ENCODE data around the gene IFNGR2.

The IFNGR2 gene

DNA sequence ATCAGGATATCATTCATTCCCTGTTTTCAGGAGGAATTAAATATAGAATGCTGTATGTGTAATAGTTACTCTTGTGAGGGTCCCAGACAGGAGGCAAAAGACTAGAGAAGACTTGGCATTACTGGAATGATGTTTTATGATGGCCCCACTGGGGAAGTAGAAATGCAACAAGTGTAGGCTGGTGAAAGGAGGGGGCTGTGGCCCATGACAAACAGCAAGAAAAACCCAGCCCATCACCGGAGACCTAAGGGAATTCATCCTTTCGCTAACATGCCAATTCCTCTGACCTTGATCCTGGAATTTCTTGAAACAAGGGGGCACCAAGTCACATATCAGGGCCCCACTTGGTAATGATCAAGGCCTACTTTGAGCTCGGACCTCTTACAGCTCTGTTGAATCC is 5.5 kb upstream of the IFNGR2 start:
- no peak overlapping the region for H3K27ac ChIP-seq (ENCODE audit: poor library complexity, severe bottlenecking)
- no peaks in the 10 kb centered on the region for H3K36me3 ChIP-seq (ENCODE audit: low read depth)
- H3K4me3 ChIP-seq (ENCODE audit: severe bottlenecking): no peak overlapping the region
- DNase-seq (ENCODE audit: low spot score): no peak
- H3K27me3 ChIP-seq (ENCODE audit: insufficient read depth, poor library complexity, severe bottlenecking): no peaks in the 10 kb centered on the region
- TF ChIP-seq, protein P1, sequence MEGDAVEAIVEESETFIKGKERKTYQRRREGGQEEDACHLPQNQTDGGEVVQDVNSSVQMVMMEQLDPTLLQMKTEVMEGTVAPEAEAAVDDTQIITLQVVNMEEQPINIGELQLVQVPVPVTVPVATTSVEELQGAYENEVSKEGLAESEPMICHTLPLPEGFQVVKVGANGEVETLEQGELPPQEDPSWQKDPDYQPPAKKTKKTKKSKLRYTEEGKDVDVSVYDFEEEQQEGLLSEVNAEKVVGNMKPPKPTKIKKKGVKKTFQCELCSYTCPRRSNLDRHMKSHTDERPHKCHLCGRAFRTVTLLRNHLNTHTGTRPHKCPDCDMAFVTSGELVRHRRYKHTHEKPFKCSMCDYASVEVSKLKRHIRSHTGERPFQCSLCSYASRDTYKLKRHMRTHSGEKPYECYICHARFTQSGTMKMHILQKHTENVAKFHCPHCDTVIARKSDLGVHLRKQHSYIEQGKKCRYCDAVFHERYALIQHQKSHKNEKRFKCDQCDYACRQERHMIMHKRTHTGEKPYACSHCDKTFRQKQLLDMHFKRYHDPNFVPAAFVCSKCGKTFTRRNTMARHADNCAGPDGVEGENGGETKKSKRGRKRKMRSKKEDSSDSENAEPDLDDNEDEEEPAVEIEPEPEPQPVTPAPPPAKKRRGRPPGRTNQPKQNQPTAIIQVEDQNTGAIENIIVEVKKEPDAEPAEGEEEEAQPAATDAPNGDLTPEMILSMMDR (IDR thresholded peaks at IDR 0.05; ENCODE audit: poor library complexity, severe bottlenecking): no peak
- H3K9me3 ChIP-seq (ENCODE audit: severe bottlenecking): no peaks in the 10 kb centered on the region
- no peaks in the 10 kb centered on the region for H3K4me1 ChIP-seq (ENCODE audit: insufficient read depth, poor library complexity, severe bottlenecking)
- no peak for ATAC-seq (ENCODE audit: low read depth)

DNA sequence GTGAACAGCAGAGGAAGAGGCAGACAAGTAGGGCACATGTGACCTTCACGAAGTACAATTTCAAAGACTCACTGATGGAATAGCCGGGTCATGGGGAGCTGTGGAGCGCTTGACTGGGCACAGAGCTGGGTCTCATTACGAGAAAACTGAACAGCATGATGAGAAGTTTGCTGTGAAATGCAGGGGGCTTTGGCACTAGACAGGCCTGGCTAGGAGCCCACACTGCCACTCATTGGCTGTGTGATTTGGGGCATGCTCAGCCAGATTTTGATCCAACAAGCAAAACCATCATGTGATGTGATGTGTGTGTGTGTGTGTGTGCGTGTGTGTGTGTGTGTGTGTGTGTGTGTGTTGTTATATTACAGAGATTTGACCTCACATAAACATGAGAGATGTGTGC is 4.9 kb upstream of the IFNGR2 start:
- Histone ChIP-seq H3K4me1 (ENCODE audit: insufficient read depth, poor library complexity, severe bottlenecking) (no peaks in the 10 kb centered on the region), H3K27ac (ENCODE audit: poor library complexity, severe bottlenecking) (no peak overlapping the region), H3K27me3 (ENCODE audit: insufficient read depth, poor library complexity, severe bottlenecking) (no peaks in the 10 kb centered on the region), H3K36me3 (ENCODE audit: low read depth) (no peaks in the 10 kb centered on the region), H3K9me3 (ENCODE audit: severe bottlenecking) (no peaks in the 10 kb centered on the region), H3K4me3 (ENCODE audit: severe bottlenecking) (no peak overlapping the region)
- DNase-seq (ENCODE audit: low spot score): no peak
- TF ChIP-seq, protein P1 (IDR thresholded peaks at IDR 0.05; ENCODE audit: poor library complexity, severe bottlenecking): no peak
- ATAC-seq (ENCODE audit: low read depth): no peak

DNA sequence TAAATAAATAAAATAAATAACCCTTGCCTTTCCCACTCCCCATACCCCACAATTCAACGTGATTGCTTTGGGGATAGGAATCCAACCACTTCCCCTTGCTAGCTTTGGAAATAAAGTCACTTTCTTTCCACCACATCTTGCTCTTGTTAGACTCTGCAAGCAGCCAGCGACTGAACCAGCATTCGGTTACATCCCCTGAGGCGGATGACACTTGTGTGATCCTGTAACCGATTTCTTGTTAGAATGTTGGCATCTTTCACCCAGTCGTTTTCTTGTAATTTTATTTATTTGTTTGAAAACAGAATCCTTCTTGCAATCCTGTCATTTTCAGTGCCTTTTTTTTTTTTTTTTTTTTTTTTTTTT is 1.6 kb upstream of the IFNGR2 start:
- Histone ChIP-seq H3K36me3 (ENCODE audit: low read depth) (no peaks in the 10 kb centered on the region), H3K9me3 (ENCODE audit: severe bottlenecking) (no peaks in the 10 kb centered on the region), H3K4me3 (ENCODE audit: severe bottlenecking) (no peak overlapping the region), H3K27ac (ENCODE audit: poor library complexity, severe bottlenecking) (no peak overlapping the region), H3K27me3 (ENCODE audit: insufficient read depth, poor library complexity, severe bottlenecking) (no peaks in the 10 kb centered on the region), H3K4me1 (ENCODE audit: insufficient read depth, poor library complexity, severe bottlenecking) (peaks cover 3% of the 10 kb centered on the region)
- DNase-seq (ENCODE audit: low spot score) (no peak), ATAC-seq (ENCODE audit: low read depth) (no peak)
- TF ChIP-seq, protein P1 (IDR thresholded peaks at IDR 0.05; ENCODE audit: poor library complexity, severe bottlenecking): no peak

DNA sequence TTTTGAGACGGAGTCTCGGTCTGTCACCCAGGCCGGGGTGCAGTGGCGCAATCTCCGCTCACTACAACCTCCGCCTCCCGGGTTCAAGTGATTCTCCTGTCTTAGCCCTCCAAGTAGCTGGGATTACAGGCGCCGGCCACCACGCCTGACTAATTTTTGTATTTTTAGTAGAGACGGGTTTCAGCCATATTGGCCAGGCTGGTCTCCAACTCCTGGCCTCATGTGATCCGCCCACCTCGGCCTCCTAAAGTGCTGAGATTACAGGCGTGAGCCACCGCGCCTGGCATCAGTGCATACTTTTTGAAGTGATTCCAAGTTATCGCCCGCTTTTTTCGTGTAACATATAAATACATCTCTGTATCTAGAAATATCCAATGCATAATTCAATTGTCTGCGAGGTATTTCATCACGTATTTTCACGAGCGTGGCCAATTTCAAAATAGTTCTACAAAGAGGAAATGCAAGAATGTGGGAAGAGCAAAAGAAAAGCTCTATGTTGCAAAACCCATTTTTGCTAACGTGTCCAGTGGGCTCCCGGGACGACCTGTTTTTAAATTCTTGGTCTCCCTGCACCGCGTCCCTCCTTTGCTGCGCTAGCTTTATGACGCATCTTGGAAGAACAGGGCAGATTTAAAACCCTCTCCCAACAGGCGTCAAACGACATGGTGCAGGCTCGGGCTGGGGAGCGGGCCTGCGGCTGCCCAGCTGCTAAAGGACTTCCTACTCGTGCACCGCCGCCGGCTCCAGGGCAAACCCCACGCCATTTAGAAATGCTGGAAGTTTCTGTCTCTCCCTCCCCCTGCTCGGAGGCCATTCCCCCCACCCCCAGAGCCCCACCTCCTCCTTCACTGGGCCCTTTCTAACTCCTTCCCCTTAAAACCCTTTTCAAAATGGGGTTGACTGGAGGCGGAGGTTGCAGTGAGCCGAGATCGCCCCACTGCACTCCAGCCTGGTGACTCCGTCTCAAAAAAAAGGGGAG is 923 bp upstream of the IFNGR2 start:
- Histone ChIP-seq H3K4me3 (ENCODE audit: severe bottlenecking) (peak overlapping the region; percentile 63), H3K4me1 (ENCODE audit: insufficient read depth, poor library complexity, severe bottlenecking) (peaks cover 3% of the 10 kb centered on the region), H3K36me3 (ENCODE audit: low read depth) (no peaks in the 10 kb centered on the region), H3K27me3 (ENCODE audit: insufficient read depth, poor library complexity, severe bottlenecking) (no peaks in the 10 kb centered on the region), H3K9me3 (ENCODE audit: severe bottlenecking) (no peaks in the 10 kb centered on the region), H3K27ac (ENCODE audit: poor library complexity, severe bottlenecking) (peak overlapping the region; percentile 81)
- DNase-seq (ENCODE audit: low spot score): no peak
- peak; percentile 40 for ATAC-seq (ENCODE audit: low read depth)
- TF ChIP-seq, protein P1 (IDR thresholded peaks at IDR 0.05; ENCODE audit: poor library complexity, severe bottlenecking): no peak

Measured in RWPE2 (cell line).